Stimulated activated CD4-positive, alpha-beta T cell treated with anti-CD3 and anti-CD28 coated beads, Interleukin-12 subunit alpha, Interleukin-12 subunit beta, amount 100 ng/mL, for 24 hours (primary cell): ENCODE results near the gene NES.
"Not testable (repeated sequence)": the region's sequence is repeated elsewhere in the genome, so short reads cannot be mapped to it uniquely, and the experiment has no call there.

Source experiments
- DNase-seq, 2 experiments: peaks; one replicate each; pipeline ENCODE4 v3.0.0-alpha.2; 2020; ENCODE audit warnings: low read depth in 2 of 2

NES gene

DNA sequence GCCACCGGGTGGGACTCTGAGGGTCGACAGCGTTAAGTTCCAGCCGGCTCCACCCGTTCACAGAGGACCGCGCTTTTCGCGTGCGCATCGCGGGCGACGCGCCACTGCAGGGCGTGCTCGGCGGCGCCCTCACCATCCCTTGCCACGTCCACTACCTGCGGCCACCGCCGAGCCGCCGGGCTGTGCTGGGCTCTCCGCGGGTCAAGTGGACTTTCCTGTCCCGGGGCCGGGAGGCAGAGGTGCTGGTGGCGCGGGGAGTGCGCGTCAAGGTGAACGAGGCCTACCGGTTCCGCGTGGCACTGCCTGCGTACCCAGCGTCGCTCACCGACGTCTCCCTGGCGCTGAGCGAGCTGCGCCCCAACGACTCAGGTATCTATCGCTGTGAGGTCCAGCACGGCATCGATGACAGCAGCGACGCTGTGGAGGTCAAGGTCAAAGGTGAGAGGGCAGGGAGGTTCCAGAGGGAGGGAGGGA, 30.4 kb downstream of the NES start:
- no peak for DNase-seq

DNA sequence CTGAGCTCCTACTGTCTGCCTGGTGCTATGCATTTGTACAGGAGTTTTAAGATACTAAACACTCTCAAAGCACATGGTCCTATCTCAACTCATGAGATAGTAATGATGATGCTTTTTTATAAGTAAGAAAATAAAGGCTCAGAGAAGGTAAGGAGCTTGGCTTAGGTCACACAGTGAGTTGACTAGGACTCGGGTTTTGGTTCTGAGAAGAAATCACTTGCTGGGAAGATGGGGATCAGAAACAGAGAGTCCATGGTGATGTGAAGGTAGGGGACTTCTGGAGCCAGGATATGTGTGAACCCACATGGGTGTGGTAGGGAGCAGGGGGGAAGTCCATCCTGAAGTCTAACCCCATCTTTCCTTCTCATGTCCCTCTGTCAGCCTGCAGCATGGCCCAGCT, 31.5 kb downstream of the NES start:
- DNase-seq = no peak

DNA sequence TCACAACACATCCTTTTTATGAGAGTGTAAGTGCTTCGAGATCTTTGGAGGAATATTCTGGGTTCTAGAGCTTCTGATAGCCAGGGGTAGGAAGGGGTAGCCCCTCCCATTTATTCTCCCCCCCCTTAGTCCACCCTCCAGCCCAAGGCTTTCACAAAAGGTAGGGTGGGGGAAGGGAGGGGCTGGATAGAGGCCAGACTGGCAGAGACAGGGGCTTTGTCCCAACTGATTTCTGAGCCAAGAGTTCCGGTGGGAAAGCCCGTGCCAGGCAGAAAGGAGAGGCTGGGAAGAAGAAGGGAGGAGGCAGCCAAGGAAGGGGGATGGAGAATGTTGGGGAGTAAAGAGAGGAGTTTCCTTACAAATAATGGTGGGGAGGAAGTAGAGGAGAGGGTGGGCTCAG, 32.2 kb downstream of the NES start:
- DNase-seq = no peak

DNA sequence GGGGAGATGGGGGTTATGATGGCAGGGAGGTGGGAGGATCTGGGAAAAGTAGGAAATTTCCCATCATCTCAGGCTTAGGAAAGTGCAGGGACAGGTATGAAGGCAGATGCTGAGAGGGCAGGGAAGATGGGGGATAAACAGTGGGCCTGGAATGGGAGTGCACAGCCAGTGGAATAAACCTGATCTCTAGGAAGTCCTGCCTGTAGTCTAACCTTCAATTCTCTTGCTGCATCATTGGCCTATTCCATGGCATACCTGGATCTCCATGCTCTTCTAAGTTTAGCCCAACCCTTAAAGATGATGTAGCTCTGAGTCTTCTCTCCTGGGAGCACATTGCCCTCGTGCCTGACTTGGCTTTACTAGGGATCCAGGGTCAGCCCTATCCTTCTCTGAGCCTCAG, 32.6 kb downstream of the NES start:
- no peak for DNase-seq

DNA sequence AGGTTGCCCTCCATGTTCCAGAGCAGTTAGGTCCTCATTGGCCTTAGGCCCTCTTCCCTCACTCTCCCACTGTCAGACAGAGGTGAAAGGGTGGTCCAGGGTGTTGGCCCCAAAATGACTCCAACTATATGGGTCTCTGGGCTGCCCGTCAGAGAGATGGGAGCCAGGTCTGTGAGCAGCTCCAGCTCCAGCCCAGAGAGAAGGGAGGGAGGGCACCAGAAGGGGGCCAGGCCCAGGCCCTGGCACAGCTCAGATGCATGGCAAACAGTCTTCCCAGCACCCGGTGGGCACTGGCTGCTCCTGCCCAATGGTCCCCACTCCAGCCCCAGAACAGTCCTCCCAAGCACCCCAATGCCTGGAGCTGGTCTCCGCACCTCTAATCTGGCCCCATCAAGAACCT, 33.1 kb downstream of the NES start:
- no peak for DNase-seq

DNA sequence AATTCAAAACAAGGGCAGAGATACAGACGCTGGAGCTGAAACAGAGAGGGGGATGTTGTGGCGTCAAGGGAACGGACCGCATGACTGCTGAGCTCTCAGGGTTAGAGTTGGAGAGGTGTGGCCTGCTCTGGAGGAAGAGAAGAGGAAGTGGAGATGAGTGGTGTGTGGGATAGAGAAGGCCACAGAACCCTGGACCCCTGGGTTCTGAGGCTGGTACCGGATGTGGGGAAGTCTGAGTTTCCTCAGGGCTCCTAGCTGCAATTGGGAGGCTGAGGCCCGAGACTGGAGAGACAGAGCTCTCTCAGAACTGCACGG, 33.5 kb downstream of the NES start:
- no peak for DNase-seq

DNA sequence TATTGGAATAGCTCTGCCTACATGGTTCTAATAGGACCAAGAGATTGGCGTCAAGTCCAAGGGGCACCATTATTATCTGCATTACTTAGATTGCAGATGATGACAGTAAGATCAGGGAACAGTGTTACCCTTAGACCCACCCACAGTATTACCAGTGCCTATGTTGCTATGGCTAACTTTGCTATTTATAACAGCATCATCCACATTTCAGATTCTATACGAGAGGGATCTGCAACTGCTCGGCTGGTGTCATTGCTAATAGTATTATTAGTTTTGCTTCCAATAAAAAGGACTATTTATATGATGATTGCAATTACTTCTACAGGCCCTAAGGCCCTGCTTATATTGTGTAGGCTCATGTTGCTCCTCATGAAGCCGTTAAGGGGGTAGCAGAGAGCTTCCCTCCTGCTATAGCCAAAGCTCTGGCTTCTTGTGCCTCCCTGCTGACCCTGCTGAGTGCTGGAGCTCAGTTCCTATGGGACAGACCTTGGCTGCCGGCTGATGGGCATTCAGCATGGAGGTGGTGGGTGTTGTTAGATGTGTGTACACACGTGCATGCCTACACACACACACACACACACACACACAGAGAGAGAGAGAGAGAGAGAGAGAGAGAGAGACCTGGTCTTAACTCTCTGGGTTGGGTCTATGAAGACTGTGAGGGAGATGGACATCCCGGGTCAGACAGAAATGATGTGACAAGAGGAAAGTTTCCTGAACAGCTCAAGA, 34.0 kb downstream of the NES start:
- DNase-seq = no peak

DNA sequence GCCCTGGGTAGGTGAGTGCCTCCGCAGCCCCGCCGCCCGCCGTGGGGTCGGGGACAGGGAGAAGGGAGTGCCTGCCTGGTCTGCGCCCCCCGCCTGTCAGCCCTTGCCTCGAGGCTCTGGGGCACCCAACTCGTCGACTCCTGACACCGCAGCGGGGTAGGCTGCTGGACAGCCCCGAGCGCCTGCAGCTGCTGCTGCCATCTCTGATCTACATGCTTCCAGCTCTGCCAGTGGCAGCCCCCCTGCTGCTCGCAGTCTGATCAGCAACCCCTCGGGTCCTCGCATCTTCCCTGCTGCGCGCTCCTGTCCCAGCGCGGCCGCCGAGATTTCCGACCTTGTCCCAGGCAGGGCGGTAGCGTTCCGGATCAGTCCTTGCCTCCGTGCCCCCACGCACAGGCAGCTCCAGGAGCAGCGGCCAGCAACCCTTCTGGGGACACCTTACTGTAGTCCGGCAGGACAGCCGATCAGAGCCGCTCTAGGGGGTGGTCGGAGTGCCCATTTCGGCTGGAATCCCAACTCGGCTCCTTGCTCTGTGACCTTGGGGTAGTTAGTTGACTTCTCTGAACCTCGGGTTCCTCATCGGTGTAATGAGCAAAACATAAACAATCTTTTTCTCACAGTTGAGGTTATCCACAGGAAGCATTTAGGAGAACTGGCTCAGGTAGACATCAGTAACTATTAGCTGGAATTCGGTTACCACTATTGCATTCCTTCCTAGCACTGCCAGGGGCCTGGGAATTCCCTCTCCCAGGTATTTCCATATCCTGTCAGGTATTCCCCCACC, 34.8 kb downstream of the NES start:
- DNase-seq = no peak

DNA sequence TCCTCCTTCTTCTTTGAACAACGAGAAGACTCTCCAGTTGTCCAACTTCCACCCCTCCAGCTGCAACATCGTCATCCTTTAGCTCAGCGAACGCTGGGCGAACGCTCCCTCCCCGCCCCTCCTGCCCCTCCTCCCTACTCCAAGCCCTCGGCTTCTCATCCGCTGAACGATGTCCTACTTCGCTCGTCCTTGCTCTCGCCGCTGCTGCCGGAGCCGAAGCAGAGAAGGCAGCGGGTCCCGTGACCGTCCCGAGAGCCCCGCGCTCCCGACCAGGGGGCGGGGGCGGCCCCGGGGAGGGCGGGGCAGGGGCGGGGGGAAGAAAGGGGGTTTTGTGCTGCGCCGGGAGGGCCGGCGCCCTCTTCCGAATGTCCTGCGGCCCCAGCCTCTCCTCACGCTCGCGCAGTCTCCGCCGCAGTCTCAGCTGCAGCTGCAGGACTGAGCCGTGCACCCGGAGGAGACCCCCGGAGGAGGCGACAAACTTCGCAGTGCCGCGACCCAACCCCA, 35.4 kb downstream of the NES start, which contains the start of gene BCAN:
TSS of gene BCAN (plus strand) at position 357 of the 504 bp plus-strand sequence. CDS start 3,938 bp downstream, outside the sequence.
- DNase-seq = no peak

DNA sequence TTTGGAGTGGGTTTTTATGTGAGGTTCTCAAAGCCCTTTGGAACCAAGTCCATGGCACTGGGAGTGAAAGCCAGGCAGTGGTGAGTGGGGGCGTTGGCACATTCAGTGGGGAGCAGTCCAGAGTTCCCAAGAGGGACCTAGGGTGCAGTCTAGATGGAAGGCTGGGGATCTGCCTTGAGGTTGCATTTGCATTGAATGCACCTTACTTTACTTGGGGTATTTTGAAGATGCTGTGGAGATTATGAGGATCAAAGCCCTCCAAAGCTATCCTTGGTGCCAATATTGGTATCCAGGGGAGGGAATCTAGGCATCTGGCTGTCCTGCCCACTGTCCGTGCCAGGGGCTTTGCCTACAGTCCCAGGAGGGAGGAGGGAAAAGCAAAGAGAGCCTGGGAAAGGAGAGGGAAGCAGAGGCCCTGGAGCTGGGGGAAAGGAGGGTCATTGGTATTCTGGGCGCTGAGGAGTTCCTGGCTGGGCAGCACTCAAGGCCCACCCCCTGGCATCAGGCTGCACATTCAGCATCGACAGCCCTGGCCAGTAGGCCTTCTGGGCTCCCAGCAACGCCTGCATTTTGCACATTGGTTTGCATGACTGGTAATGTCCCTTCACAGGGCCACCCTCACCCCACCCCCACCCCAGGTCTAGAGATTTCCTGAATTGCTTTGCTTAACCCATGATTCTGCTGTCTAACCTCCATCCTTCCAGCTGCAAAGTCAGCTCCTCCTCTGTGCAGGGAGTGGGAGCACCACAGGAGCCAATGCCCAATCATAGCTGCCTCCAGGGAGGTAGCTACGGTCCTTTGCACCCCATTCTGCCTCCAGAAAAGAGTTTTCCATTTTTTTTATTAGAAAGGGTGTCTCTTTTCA, 36.1 kb downstream of the NES start:
- no peak for DNase-seq

DNA sequence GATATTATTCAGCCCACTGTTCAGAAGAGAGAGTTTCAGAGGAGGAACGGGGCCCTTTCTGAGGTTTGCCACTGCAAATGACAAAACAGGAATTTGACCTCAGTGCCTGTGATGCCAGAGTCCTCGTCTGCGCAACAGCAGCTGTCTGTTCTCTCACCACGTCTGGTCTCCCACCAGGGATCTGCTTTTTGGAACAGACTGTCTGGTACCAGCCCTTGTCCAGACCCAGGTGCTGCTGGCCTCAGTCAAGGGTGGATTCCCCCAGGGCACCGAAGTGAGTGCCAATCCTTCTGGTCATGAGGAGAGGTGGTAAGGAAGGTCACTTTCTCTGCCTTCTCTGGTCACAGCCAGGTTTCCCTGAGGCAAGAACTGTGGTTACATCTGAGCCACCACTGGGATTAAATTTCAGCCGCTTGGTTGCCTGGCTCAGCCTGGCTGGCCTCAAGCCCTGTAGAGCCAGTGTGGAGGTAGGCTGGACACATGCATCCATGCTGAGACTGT, 37.6 kb downstream of the NES start:
- DNase-seq = no peak

DNA sequence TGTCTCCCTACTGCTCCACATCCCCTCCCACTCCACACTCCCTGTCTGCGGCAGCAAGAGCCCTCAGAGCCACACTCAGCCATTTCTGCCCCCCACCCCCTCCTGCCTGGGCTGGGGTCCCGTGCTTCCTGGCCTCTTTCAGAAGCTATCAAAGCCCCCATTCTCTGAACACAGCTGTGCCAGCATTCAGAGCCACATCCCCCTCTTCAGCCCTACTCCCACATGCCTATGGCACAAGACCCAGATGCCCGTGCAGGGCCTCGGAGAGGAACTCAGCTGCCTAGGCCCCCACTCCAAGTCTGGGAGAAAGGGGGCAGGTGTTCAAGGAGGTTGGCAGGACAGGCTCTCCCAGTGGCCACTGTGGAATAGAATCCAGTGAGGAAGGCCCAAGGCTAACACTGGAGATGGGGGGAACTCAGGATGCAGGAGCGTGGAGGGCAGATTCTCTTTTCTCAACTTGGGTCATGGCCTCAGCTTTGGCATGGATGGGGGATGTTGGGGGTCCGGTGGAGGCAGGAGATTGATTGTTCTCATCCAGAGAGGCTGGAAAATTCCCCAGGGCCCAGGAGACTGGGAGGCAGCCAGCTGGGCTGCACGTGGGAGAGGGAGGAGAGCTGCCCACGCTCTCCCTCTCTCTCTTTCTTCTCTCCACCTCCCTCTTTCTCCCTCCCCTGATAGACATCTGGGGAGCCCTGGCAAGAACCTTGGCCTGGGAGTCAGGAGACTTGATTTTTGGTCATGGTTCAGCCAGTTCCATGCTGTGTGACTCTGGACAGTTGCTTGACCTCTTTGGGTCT, 38.8 kb downstream of the NES start:
- DNase-seq = no peak

DNA sequence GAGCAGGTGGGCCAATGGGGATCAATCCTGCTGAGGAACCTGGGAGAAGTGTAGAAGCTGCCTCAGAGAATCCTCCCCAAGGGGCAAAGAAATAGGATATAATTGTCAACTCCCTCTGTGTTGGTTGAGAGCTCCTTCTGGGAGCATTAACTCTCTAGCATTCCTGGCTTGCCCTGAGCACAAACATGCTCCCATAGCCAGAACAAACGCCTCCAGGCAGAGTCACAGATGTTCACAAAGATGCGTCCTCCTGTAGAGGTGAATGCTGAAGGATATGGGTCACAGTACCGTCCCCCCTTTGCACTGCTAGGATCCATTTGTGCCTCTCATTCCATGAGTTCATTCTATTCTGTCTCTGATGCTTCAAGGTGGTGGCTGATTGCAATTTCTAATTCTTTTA, 44.9 kb downstream of the NES start:
- DNase-seq = no peak

DNA sequence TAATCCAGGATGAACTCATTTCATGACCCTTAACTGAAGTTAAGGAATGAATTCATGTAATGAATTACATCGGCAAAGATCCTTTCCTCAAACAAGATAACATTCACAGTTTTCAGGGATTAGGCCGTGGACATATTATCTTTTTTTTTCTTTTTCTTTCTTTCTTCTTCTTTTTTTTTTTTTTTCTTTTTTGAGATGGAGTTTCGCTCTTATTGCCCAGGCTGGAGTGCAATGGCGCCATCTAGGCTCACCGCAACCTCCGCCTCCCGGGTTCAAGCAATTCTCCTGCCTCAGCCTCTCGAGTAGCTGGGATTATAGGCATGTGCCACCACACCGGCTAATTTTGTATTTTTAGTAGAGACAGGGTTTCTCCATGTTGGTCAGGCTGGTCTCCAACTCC, 46.1 kb downstream of the NES start:
- not testable (repeated sequence) for DNase-seq

DNA sequence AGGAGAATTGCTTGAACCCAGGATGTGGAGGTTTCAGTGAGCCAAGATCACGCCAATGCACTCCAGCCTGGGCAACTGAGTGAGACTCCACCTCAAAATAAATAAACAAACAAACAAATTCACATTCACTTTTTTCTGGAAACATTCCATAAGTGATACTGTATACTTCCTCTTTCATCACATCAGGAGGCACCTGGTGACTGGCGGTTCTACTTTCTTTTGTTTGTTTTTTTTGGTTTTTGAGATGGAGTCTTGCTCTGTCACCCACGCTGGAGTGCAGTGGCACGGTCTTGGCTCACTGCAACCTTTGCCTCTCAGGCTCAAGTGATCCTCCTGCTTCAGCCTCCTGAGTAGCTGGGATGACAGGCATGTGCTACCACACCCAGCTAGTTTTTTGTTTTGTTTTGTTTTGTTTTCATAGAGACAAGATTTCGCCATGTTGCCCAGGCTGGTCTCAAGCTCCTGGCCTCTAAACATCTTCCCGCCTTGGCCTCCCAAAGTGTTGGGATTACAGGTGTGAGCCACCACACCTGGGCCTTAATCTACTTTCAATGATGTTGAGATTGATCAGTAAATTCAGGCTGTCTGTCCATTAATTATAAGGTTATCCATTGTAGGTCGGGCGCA, 47.3 kb downstream of the NES start:
- DNase-seq = no peak

DNA sequence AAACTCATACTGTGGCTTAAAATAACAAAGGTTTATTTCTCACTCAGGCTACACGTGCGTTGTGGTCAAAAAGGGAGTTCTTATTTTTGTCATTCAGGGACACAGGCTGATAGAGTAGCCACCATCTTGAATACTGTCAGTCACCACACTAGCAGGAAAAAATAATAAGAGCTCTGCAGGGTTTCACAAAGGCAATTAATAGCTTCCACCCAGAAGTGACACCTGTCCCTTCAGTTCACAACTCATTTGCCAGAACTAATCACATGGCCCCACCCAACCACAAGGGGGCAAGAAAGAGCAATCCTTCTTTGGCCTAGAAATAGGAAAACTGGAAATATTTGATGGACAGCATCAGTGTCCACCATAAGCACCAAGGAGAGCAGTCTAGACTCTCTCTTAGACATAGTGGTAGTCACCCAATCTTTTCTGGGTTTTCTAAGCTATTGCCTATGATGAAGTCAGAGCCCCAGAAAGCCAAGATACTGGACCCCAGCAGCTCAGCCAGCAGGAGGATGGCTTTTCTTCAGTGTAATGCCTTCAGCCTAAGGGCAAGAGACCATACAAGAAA, 49.8 kb downstream of the NES start:
- DNase-seq = no peak

DNA sequence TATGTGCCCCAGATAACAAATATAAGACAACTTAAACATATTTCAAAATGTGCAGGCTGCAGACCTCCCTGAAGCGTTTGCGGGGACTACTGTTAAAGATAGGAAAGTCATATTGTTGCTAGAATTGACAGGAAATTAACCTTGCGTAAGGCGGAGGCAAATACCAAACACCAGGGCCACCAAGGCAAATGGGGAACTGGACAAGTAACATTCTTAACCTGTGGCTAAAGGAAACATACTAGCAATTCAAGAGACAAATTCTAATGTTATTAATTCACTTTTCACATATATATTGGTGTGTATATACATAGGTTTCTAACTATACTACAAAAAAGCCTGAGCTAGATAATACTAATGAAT, 51.1 kb downstream of the NES start:
- DNase-seq = no peak

DNA sequence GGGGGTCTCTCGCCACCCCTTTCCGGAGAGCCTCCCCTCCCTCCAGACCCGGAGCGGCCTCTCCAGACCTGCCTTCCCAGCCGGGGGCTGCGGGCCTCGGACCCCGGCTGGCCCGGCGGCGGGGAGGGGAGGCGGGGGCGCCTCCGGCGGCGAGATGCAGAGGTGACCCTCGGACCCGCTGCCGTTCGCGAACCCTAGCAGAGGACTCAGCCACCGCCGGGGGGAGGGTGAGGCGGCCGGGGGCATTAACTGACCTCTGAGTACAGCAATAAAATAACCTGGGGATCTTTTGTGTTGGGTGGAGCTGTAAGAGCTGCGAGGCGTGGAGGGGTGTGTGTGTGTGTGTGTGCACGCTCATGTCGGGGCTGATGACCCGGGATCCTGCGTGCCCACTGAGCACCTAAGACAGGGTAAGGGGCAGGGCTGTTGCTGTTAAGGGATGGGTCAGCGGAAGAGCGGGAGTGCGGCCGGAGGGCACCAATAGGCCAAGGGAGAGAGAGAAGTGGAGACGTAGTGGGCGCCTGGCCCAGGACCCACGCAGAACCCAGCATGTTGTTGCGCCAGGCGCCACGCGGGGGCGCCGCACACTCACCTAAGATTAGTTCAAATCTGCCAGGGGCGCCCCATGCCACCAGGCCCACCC, 51.6 kb downstream of the NES start:
- peak; percentile 30 to 57 for DNase-seq

DNA sequence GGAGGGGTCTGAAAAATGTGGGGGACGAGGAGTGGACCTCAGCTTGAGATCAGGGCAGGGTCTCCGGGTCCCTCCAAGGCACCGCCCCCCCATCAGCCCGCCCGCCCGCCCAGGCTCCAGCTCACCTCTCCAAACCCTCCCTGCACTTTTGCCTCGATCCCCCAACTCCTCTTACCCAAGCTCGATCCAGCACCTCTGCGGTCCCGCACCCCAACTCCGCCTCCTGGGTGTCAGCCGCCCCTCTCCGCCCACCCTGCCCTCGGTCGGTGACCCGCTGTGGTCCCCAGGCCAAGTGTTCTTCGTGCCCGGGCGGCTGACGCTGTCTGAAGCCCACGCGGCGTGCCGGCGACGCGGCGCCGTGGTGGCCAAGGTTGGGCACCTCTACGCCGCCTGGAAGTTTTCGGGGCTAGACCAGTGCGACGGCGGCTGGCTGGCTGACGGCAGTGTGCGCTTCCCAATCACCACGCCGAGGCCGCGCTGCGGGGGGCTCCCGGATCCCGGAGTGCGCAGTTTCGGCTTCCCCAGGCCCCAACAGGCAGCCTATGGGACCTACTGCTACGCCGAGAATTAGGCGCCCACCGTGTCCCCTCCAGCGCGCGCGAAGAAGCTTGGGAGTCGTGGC, 52.3 kb downstream of the NES start:
- DNase-seq = no peak
